CD14-positive monocyte (primary cell): ENCODE data around the gene DENND4B. TPM values are rescaled to one million over a fixed set of nuclear protein-coding genes. Genes with fewer than 3 reads are reported as not detected.
A peak's percentile ranks its signal among the peaks of the same experiment; 100 is the strongest.

ENCODE experiments used
- DNase-seq, 3 donors: peaks; one replicate each; pipeline ENCODE4 v3.0.0-alpha.2; 2011 to 2022
- H2AFZ ChIP-seq: 2 replicates; pipeline ENCODE4 v1.6.0; 2012; ENCODE audit warnings: mild to moderate bottlenecking, low read depth, low read length, inconsistent platforms; ENCODE audit not compliant: insufficient read depth, poor library complexity, severe bottlenecking
- H3K27ac ChIP-seq, 2 donors: 1 replicate in 1 of 2; 2 replicates in 1 of 2; pipeline ENCODE4 v1.5.1; 2012 to 2013; ENCODE audit warnings: low read length in 2 of 2, control low read depth in 1 of 2, inconsistent platforms in 1 of 2, low read depth in 1 of 2, mild to moderate bottlenecking in 1 of 2
- H3K27me3 ChIP-seq, 2 donors: one replicate each; pipeline versions ENCODE4 v1.6.0 to v1.6.1; 2011 to 2013; ENCODE audit warnings: low read length in 2 of 2; ENCODE audit not compliant: control insufficient read depth in 2 of 2, insufficient read depth in 2 of 2
- H3K36me3 ChIP-seq, 2 donors: replicated peaks in 1 of 2; 1 replicate in 1 of 2; 2 replicates in 1 of 2; pipeline versions ENCODE4 v1.5.1 to v1.6.1; 2012 to 2013; ENCODE audit warnings: low read length in 2 of 2, control low read depth in 1 of 2, inconsistent platforms in 1 of 2, mild to moderate bottlenecking in 1 of 2; ENCODE audit not compliant: insufficient read depth in 2 of 2, control insufficient read depth in 1 of 2
- H3K4me1 ChIP-seq, 2 donors: 1 replicate in 1 of 2; 2 replicates in 1 of 2; pipeline versions ENCODE4 v1.5.1 to v1.6.1; 2012 to 2013; ENCODE audit warnings: low read length in 2 of 2, control low read depth in 1 of 2, inconsistent platforms in 1 of 2, mild to moderate bottlenecking in 1 of 2, moderate library complexity in 1 of 2; ENCODE audit not compliant: insufficient read depth in 2 of 2, control insufficient read depth in 1 of 2
- H3K4me2 ChIP-seq: replicated peaks from 2 replicates; pipeline ENCODE3; 2012; ENCODE audit warnings: low read length, moderate library complexity, mild to moderate bottlenecking; ENCODE audit not compliant: poor library complexity, severe bottlenecking; ENCODE audit errors: extremely low read depth
- H3K4me3 ChIP-seq, 3 experiments: fragments of 200-600 bp in 1 of 3; sonication (generic) in 1 of 3; replicated peaks in 1 of 3; 1 replicate in 2 of 3; 2 replicates in 1 of 3; pipeline ENCODE4 v1.5.1; 2011 to 2013; ENCODE audit warnings: low read length in 3 of 3, mild to moderate bottlenecking in 3 of 3, control low read depth in 2 of 3, low read depth in 2 of 3, inconsistent platforms in 1 of 3, moderate library complexity in 1 of 3
- H3K79me2 ChIP-seq: 2 replicates; pipeline ENCODE4 v1.6.0; 2012; ENCODE audit warnings: mild to moderate bottlenecking, control low read depth, inconsistent platforms, low read length, moderate library complexity; ENCODE audit not compliant: insufficient read depth
- H3K9ac ChIP-seq: 2 replicates; pipeline ENCODE4 v1.6.0; 2017; ENCODE audit warnings: low read length, mild to moderate bottlenecking; ENCODE audit not compliant: insufficient read depth, poor library complexity, severe bottlenecking
- H3K9me3 ChIP-seq, 2 donors: replicated peaks in 1 of 2; 1 replicate in 1 of 2; 2 replicates in 1 of 2; pipeline versions ENCODE4 v1.5.1 to v1.6.1; 2012 to 2013; ENCODE audit warnings: low read length in 2 of 2, control low read depth in 1 of 2; ENCODE audit not compliant: control insufficient read depth in 1 of 2, insufficient read depth in 1 of 2
- H4K20me1 ChIP-seq: 2 replicates; pipeline ENCODE4 v1.6.0; 2012; ENCODE audit warnings: mild to moderate bottlenecking, low read length, control low read depth, moderate library complexity; ENCODE audit not compliant: insufficient read depth
- H3K27ac Mint-ChIP-seq, 7 donors: one replicate each; pipeline ENCODE4 v1.8.0; 2020; ENCODE audit warnings: mild to moderate bottlenecking in 7 of 7, mixed read lengths in 7 of 7, moderate library complexity in 6 of 7, inconsistent platforms in 2 of 7
- H3K27me3 Mint-ChIP-seq, 3 donors: one replicate each; pipeline ENCODE4 v1.8.0; 2021 to 2022; ENCODE audit warnings: low read depth in 3 of 3, mild to moderate bottlenecking in 3 of 3, mixed read lengths in 3 of 3, moderate library complexity in 3 of 3, inconsistent platforms in 1 of 3
- H3K36me3 Mint-ChIP-seq, 2 donors: one replicate each; pipeline ENCODE4 v1.8.0; 2020; ENCODE audit warnings: mixed read lengths in 2 of 2, inconsistent platforms in 1 of 2, mild to moderate bottlenecking in 1 of 2
- H3K4me1 Mint-ChIP-seq: one replicate; pipeline ENCODE4 v1.8.0; 2020; ENCODE audit warnings: mild to moderate bottlenecking, mixed read lengths
- H3K4me3 Mint-ChIP-seq, 2 donors: one replicate each; pipeline ENCODE4 v1.8.0; 2020; ENCODE audit warnings: mild to moderate bottlenecking in 2 of 2, mixed read lengths in 2 of 2, moderate library complexity in 1 of 2
- H3K9me3 Mint-ChIP-seq, 7 donors: one replicate each; pipeline ENCODE4 v1.8.0; 2020 to 2022; ENCODE audit warnings: mixed read lengths in 7 of 7, mild to moderate bottlenecking in 6 of 7, moderate library complexity in 6 of 7, inconsistent platforms in 2 of 7
- WGBS: methylation state at CpG from one replicate; pipeline ENCODE4 v1.1.5; 2013; ENCODE audit warnings: missing lambda C conversion rate; ENCODE audit not compliant: insufficient coverage; 5-methylcytosine and 5-hydroxymethylcytosine counted together
- intact Hi-C, 2 donors: fragments of 100-400 bp; cut with micrococcal nuclease; formaldehyde crosslinking; loops; one replicate each; pipeline versions ENCODE4 v1.15.0 to v1.15.1; 2023
- polyA plus RNA-seq, 3 donors: library from polyadenylated mRNA; depleted of rRNA in 1 of 3; unstranded in 2 of 3; stranded (reverse) in 1 of 3; fragments of 300-500 nt in 2 of 3; fragments of >200 nt in 1 of 3; fragmentation: Illumina TruSeq in 2 of 3; gene quantifications; 1 replicate in 2 of 3; 2 replicates in 1 of 3; pipeline ENCODE4 v1.2.3, GENCODE V29; 2012 to 2021
- TF ChIP-seq, protein P1 (sequence below): fragments of 200-600 bp; IDR thresholded peaks from one replicate; pipeline ENCODE4 v1.8.0; 2022; ENCODE audit warnings: antibody characterized with exemption, mild to moderate bottlenecking

Gene DENND4B
- polyA plus RNA-seq, 3 donors = 7.8 to 324 (median 10.9) TPM

GRCh38 chr1:153962088-153963029 lies 15.8 kb upstream of the DENND4B start:
- 61% methylated on average over 5 of the region's 16 CpGs for WGBS
- Mint-ChIP-seq H3K27me3 (no peaks in the 10 kb centered on the region), H3K4me1 (peaks cover 65% of the 10 kb centered on the region), H3K36me3 (peaks cover 17 to 31% of the 10 kb centered on the region in 2 donors), H3K9me3 (peaks cover 0 to 4% (median 0%) of the 10 kb centered on the region in 7 donors), H3K4me3 (peak overlapping the region; percentile 79 to 91), H3K27ac (peak overlapping the region; percentile 89 to 98 (median 94))
- Histone ChIP-seq H3K9ac (peak overlapping the region; percentile 74), H3K27me3 (no peaks in the 10 kb centered on the region), H2AFZ (peak overlapping the region; percentile 85), H3K27ac (peak overlapping the region; percentile 90 to 95), H3K4me1 (peaks cover 62 to 77% of the 10 kb centered on the region in 2 donors), H4K20me1 (peaks cover 20% of the 10 kb centered on the region), H3K79me2 (peaks cover 79% of the 10 kb centered on the region), H3K9me3 (no peaks in the 10 kb centered on the region), H3K36me3 (peaks cover 10 to 27% of the 10 kb centered on the region in 2 donors), H3K4me3 (peak overlapping the region; percentile 53 to 91 (median 70)), H3K4me2 (peak overlapping the region; percentile 82)
- intact Hi-C loops = loop anchor here in 1 of 2 donors (2.0 to 5.0 kb wide), 2 partner anchors 16 to 170 kb away; partner anchors contain the start of gene DENND4B
- DNase-seq = peak; percentile 65 to 94 (median 91)
- TF ChIP-seq, protein P1, sequence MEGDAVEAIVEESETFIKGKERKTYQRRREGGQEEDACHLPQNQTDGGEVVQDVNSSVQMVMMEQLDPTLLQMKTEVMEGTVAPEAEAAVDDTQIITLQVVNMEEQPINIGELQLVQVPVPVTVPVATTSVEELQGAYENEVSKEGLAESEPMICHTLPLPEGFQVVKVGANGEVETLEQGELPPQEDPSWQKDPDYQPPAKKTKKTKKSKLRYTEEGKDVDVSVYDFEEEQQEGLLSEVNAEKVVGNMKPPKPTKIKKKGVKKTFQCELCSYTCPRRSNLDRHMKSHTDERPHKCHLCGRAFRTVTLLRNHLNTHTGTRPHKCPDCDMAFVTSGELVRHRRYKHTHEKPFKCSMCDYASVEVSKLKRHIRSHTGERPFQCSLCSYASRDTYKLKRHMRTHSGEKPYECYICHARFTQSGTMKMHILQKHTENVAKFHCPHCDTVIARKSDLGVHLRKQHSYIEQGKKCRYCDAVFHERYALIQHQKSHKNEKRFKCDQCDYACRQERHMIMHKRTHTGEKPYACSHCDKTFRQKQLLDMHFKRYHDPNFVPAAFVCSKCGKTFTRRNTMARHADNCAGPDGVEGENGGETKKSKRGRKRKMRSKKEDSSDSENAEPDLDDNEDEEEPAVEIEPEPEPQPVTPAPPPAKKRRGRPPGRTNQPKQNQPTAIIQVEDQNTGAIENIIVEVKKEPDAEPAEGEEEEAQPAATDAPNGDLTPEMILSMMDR = no peak

DNA sequence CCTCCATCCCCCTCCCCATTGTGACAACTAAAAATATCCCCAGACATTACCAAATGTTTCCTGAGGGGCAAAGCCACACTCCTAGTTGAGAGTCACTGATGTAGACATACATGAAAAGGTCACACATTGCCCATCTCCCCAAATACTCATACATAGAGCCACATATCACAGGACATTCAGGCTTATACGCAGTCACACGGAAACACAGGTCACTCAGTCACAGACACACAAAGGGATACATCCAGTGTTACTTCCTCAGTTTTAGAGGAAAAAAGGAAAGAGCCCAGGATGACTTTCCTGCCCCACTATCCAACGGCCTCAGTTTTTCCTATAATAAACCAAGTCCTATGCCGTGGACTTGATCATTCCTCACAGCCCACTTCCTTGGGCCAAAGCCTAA lies 14.9 kb upstream of the DENND4B start:
- Histone ChIP-seq H3K9ac (no peak overlapping the region), H3K36me3 (peaks cover 10 to 27% of the 10 kb centered on the region in 2 donors)

More for the DNA sequence above, 14.9 kb upstream of the DENND4B start:
- H3K79me2 ChIP-seq = peaks cover 83% of the 10 kb centered on the region
- intact Hi-C loops = loop anchor here in 1 of 2 donors (5.0 kb wide), 1 partner anchor 169 kb away; no protein-coding TSS in a partner anchor
- H3K36me3 Mint-ChIP-seq = peaks cover 17 to 31% of the 10 kb centered on the region in 2 donors
- peak overlapping the region in 1 of 3 experiments; percentile 91 for H3K4me3 ChIP-seq
- no peak for DNase-seq
- peaks cover 66 to 79% of the 10 kb centered on the region in 2 donors for H3K4me1 ChIP-seq
- 92% methylated on average over 2 of the region's 4 CpGs for WGBS
- peaks cover 0 to 4% (median 0%) of the 10 kb centered on the region in 7 donors for H3K9me3 Mint-ChIP-seq
- no peaks in the 10 kb centered on the region for H3K27me3 ChIP-seq
- peak overlapping the region; percentile 45 to 91 for H3K4me3 Mint-ChIP-seq
- H3K4me2 ChIP-seq = peak overlapping the region; percentile 82
- peak overlapping the region in 3 of 7 donors; percentile 22 to 96 (median 89) for H3K27ac Mint-ChIP-seq
- peaks cover 30% of the 10 kb centered on the region for H4K20me1 ChIP-seq
- no peak overlapping the region for H2AFZ ChIP-seq
- no peaks in the 10 kb centered on the region for H3K9me3 ChIP-seq
- no peaks in the 10 kb centered on the region for H3K27me3 Mint-ChIP-seq
- peak overlapping the region in 1 of 2 donors; percentile 90 for H3K27ac ChIP-seq
- TF ChIP-seq, protein P1 = no peak
- peaks cover 68% of the 10 kb centered on the region for H3K4me1 Mint-ChIP-seq
